Myocyte (in vitro differentiated cells): ENCODE data around the gene MTG2. TPM values are rescaled to one million over a fixed set of nuclear protein-coding genes. Genes with fewer than 3 reads are reported as not detected.

Source experiments
- DNase-seq: peaks from one replicate; pipeline ENCODE4 v3.0.0-alpha.2; 2012; ENCODE audit warnings: low read depth
- total RNA-seq: library from RNA; depleted of rRNA; stranded (reverse); fragments of >200 nt; gene quantifications from 2 replicates; pipeline ENCODE4 v1.2.3, GENCODE V29; 2014

The MTG2 gene
- total RNA-seq, 1 donor from 2014 or later: 39.5 TPM

- no peak for DNase-seq
Measured at GRCh38 chr20:62179162-62179504, 3.7 kb upstream of the MTG2 start.

- DNase-seq: no peak
Measured at GRCh38 chr20:62181808-62182207, 1.0 kb upstream of the MTG2 start.

- DNase-seq: no peak
Measured at GRCh38 chr20:62183426-62184142, 756 bp downstream of the MTG2 start.

GRCh38 chr20:62186096-62186426 lies 3.2 kb downstream of the MTG2 start:
- DNase-seq: no peak

GRCh38 chr20:62186887-62187866 lies 4.3 kb downstream of the MTG2 start:
- no peak for DNase-seq

GRCh38 chr20:62190639-62191411 lies 8.0 kb downstream of the MTG2 start:
- DNase-seq: no peak

- no peak for DNase-seq
Measured at GRCh38 chr20:62191781-62192559, 9.1 kb downstream of the MTG2 start.

GRCh38 chr20:62192635-62193034 lies 9.8 kb downstream of the MTG2 start:
- no peak for DNase-seq

GRCh38 chr20:62193079-62194025 lies 10.5 kb downstream of the MTG2 start:
- no peak for DNase-seq

- DNase-seq: no peak
Measured at GRCh38 chr20:62195075-62195405, 12.2 kb downstream of the MTG2 start.

GRCh38 chr20:62195736-62196135 lies 12.9 kb downstream of the MTG2 start:
- no peak for DNase-seq

- no peak for DNase-seq
Measured at GRCh38 chr20:62196286-62196685, 13.5 kb downstream of the MTG2 start.

- no peak for DNase-seq
Measured at GRCh38 chr20:62197311-62197710, 14.5 kb downstream of the MTG2 start.

- DNase-seq: no peak
Measured at GRCh38 chr20:62197801-62198200, 15.0 kb downstream of the MTG2 start.

GRCh38 chr20:62198496-62198895 lies 15.7 kb downstream of the MTG2 start:
- no peak for DNase-seq

- DNase-seq: no peak
Measured at GRCh38 chr20:62198931-62199330, 16.1 kb downstream of the MTG2 start.

GRCh38 chr20:62200491-62201172 lies 17.8 kb downstream of the MTG2 start:
- no peak for DNase-seq

GRCh38 chr20:62201173-62202082 lies 18.6 kb downstream of the MTG2 start:
- no peak for DNase-seq

- DNase-seq: no peak
Measured at GRCh38 chr20:62202083-62202395, 19.2 kb downstream of the MTG2 start.
